ENCODE data around the gene ADARB2.
"Not testable (repeated sequence)": the region's sequence is repeated elsewhere in the genome, so short reads cannot be mapped to it uniquely, and the experiment has no call there.

ADARB2 gene

GRCh38 chr10:1414893-1415292 lies 322.4 kb downstream of the ADARB2 start:
- no peak for DNase-seq

GRCh38 chr10:1414346-1414745 lies 323.0 kb downstream of the ADARB2 start:
- DNase-seq = not testable (repeated sequence)

GRCh38 chr10:1413823-1414222 lies 323.5 kb downstream of the ADARB2 start:
- DNase-seq = no peak

- DNase-seq = no peak
Measured at GRCh38 chr10:1413256-1413655, 324.1 kb downstream of the ADARB2 start.

- DNase-seq = no peak
Measured at GRCh38 chr10:1412531-1413189, 324.7 kb downstream of the ADARB2 start.

GRCh38 chr10:1411956-1412355 lies 325.4 kb downstream of the ADARB2 start:
- DNase-seq = no peak

- no peak for DNase-seq
Measured at GRCh38 chr10:1411451-1411850, 325.9 kb downstream of the ADARB2 start.

GRCh38 chr10:1410469-1411395 lies 326.6 kb downstream of the ADARB2 start:
- no peak for DNase-seq

- no peak for DNase-seq
Measured at GRCh38 chr10:1410032-1410431, 327.3 kb downstream of the ADARB2 start.

GRCh38 chr10:1409392-1409791 lies 327.9 kb downstream of the ADARB2 start:
- DNase-seq = no peak

GRCh38 chr10:1408651-1409367 lies 328.5 kb downstream of the ADARB2 start:
- DNase-seq = no peak

GRCh38 chr10:1406967-1407945 lies 330.1 kb downstream of the ADARB2 start:
- DNase-seq = no peak

- DNase-seq = no peak
Measured at GRCh38 chr10:1406132-1406966, 331.0 kb downstream of the ADARB2 start.

- DNase-seq = no peak
Measured at GRCh38 chr10:1404323-1405260, 332.7 kb downstream of the ADARB2 start.

GRCh38 chr10:1403508-1404322 lies 333.6 kb downstream of the ADARB2 start:
- no peak for DNase-seq

- no peak for DNase-seq
Measured at GRCh38 chr10:1402816-1403507, 334.4 kb downstream of the ADARB2 start.

- DNase-seq = no peak
Measured at GRCh38 chr10:1402016-1402770, 335.1 kb downstream of the ADARB2 start.

Data from EL (cell line).